ENCODE results near the gene RASL10A.

- TF ChIP-seq POLR2AphosphoS5 (IDR thresholded peaks at IDR 0.05; ENCODE audit: low read depth, low read length), result no peak
- no peak for TF ChIP-seq TAF1 (IDR thresholded peaks at IDR 0.05; ENCODE audit: borderline replicate concordance, insufficient read depth, low read length)
Observed at GRCh38 chr22:29342577-29343312, 27.2 kb upstream of the RASL10A start.

Measured in PFSK-1 (cell line).